OCI-LY1 (cell line): Measurements from ENCODE around the gene CEL.

Experiments
- CTCF ChIP-seq: fragments of 200-600 bp; sonication (generic), shearing (Covaris generic); IDR thresholded peaks from 2 replicates; pipeline ENCODE4 v1.5.1; 2017; ENCODE audit warnings: mild to moderate bottlenecking, antibody characterized with exemption, low read length, moderate library complexity, mixed read lengths
- EZH2 ChIP-seq: fragments of 200-600 bp; sonication (generic), shearing (Covaris generic); IDR thresholded peaks from 2 replicates; pipeline ENCODE4 v1.8.0; 2017; ENCODE audit warnings: borderline replicate concordance, mixed run types, mild to moderate bottlenecking, antibody characterized with exemption, low read length, moderate library complexity, mixed read lengths

- no peak for TF ChIP-seq CTCF
- TF ChIP-seq EZH2, result no peak
Measured at GRCh38 chr9:133090187-133090586, 28.4 kb downstream of the CEL start.
